DMS153 (cell line): ENCODE data around the gene TRMT44.
"Not testable (repeated sequence)": the region's sequence is repeated elsewhere in the genome, so short reads cannot be mapped to it uniquely, and the experiment has no call there.

Experiments
- DNase-seq: peaks from one replicate; lab custom pipeline; 2025; lab: John Stamatoyannopoulos, UW

Gene TRMT44

DNA sequence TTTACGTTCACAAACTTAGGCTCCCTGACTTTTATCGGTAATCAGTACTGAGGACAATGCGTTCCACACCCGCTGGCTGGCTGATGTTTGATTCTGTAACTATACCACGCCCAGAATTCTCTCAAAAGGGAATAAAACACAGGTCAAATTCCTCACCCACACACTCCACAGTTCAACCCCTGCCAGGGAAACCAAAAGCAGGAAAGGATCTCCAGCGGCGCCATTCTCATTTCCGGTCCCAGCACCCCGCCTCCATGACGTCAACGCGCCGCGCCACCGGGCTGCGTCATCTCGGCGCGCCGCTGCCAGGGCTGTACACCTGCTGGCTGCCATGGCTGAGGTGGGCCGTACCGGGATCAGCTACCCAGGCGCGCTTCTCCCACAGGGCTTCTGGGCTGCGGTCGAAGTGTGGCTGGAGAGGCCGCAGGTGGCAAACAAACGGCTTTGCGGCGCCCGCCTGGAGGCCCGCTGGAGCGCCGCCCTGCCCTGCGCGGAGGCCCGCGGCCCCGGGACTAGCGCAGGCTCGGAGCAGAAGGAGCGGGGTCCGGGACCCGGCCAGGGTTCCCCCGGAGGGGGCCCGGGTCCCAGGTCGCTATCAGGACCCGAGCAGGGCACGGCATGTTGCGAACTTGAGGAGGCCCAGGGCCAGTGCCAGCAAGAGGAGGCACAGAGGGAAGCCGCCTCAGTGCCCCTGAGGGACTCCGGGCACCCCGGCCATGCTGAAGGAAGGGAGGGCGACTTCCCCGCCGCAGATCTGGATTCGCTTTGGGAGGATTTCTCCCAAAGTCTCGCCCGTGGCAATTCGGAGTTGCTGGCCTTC lies at the start of gene TRMT44, which contains the start of gene ACOX3:
Gene TRMT44, plus strand, starts transcription at position 286 of the 820 bp plus-strand sequence. Its CDS starts 46 bp downstream, at position 332.
Gene ACOX3, minus strand, starts transcription at position 232 of the 820 bp plus-strand sequence. CDS start 24,202 bp downstream, outside the sequence.
- peak; percentile 37 for DNase-seq

DNA sequence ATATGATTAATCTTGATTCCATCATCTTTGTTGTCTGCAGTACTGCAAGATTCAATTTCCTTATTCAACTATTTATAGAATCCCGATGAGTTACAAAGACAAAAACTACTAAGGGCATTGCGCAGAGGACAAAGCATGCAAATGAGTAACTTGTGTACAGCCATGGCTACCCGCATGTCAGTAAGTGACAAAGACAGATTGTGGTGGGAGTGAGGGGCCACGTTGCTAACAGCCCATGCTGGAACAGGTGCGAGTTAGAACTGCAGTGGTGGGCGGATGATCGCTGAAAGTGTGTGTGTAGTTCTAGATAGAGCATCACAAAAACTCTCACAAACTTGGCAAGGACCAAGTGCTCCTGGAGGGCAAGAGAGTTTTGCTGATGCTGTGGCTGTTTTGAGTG lies 49.5 kb upstream of the TRMT44 start:
- no peak for DNase-seq

DNA sequence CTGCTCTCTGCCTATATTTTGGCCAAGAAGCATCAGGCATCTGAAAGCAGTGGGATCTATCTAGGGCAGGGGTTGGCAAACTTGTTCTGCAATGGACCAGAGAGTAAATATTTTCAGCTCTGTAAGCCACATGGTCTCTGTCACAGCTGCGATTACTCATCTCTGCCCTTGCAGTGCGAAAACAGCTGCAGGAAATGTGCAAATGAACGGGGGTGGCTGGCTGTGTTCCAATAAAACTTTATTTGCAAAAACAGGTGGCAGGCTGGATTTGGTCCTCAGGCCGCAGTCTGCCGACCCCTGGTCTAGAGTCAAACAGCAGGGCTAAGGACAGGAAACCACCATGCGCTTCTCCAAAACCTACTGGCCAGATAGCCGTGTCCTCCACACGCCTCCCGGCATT lies 48.6 kb upstream of the TRMT44 start:
- DNase-seq: no peak

- DNase-seq: no peak
These were observed 47.9 kb upstream of the TRMT44 start for GRCh38 chr4:8392591-8393190.

DNA sequence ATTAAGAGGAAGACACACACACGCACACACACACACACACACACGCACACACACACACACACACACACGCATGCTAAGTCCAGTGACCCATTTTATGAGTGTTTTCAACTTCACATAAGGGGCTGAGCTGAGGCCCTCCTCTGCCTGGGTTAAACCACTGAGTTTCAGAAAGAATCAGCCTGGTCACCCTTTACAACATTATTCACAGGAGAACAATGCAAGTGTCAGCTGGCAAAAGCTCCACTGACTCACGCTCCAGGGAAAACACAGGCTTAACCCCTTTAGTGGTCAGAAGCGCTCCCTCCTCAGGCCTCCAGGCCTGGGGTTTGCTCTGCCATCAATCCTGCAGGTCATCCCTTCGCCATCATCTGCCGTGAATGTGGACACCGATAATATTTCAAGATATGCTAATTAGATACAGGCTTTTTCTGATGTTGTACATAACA lies 47.0 kb upstream of the TRMT44 start:
- no peak for DNase-seq

DNA sequence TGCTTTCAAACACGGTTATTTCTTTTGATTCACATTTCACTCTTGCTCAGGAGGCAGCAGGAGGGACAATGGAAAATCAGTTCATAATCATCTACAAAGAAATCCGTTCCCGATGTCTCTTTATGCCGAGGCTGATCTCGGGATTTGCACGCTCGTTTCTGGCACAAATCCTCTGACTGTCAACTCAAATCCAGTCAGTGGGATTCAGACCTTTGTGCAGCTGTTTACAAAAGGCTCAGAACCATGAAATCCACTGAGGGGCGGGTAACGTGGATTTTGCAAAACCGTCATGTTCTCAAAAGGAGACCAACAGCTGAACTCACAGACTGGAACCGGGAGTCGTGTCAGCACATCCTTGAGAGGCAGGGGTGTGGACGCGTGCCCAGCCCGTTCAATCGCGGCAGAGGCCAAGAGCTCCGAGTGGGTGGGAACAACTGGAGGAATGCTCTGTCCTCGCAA lies 46.5 kb upstream of the TRMT44 start:
- no peak for DNase-seq

DNA sequence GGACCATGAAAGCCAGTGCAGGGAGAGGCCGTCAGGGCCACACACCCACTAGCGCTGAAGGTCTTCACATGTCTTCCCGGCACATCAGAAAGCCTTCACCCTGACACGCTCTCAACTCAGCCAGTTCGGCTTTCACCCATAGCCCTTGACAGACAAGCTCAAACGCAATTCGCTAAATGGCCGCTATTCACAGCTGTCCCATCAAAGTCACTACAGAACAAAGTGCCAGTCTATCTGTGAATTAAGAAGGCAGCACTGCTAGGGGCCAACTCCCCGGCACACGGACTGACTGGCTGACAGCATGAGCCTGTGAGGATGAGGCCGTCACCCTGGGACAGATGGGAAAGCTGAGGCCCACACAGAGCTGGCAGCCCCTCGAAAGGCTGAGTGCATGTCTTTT lies 45.8 kb upstream of the TRMT44 start:
- DNase-seq: no peak

DNA sequence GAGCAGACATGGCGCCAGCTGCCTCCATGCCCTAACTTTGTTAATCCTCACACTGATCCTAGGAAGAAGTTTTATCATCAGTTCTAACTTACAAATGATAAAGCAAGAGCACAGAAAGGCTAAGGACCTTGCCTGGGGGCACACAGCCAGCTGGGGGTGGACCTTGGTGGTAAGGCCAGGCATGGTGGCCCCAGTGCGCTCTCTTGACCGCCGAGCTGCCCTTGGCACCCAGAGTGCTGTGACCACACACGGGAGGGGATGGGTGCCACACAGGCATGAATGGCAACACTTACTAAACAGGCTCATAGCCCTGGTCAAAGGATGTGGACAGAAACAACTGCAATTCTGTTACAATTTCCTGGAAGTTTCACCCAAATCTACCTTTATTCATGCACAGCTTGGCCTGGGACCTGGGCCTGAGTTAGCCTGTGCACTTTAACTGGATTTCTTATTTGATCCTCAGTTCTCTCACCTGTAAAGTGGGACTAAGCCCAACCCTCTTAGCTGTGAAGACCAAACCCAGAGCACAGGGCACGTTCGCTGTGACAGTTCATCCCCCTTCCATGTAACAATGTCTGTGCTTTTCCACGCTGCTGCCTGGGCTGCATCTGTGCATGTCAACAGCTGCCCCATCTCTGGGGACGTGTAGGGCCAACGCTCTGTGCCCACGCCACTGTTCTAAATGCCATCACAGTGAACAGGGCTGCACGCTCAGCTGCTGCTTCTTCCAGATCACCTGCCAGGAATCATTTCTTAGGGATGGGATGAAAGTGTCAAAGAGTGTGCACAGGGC lies 44.9 kb upstream of the TRMT44 start:
- DNase-seq: no peak

DNA sequence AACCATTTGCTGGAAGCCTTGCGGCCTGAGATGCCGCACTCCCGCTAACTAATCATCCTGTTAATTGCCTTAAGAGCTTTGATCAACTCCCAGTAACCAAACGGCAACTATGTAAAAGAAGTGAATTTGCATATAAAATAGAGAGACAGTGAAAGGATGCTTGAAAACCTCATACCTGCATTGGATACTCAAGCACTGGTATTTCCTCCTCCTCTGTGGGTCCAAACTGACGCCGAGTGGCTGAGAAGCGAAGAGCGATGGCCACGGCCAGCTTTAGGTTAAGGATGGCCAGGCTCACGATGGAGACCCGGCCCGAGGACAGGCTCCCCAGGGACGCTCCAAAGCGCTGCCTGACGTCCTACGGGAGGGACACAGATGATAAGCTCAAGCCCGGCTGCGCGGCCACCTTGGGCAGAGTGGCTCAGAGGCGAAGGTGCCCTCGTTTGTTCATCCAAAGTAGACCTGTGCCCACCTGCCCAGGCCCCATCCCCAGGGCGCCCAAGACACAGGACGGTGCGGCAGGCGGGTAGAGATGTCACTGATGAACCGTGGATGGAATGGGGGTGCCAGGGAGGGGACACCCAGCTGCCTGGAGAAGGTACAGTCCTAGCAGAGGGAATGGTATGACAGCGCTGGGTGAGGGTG lies 43.7 kb upstream of the TRMT44 start:
- DNase-seq: no peak

DNA sequence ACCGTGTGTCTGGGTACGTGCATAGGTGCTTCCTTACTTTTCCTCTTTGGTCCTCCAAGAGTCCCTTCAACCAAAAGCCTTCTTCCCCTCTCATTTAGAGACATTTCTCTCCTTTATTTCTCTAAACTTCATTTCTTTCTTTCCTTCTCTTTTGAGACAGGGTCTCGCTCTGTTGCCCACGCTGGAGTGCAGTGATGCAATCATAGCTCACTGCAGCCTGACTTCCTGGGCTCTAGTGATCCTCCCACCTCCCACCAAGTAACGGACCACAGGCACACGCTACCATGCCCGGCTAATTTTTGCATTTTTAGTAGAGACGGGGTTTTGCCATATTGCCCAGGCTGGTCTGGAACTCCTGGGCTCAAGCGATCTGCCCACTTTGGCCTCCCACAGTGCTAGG lies 42.2 kb upstream of the TRMT44 start:
- DNase-seq: no peak

DNA sequence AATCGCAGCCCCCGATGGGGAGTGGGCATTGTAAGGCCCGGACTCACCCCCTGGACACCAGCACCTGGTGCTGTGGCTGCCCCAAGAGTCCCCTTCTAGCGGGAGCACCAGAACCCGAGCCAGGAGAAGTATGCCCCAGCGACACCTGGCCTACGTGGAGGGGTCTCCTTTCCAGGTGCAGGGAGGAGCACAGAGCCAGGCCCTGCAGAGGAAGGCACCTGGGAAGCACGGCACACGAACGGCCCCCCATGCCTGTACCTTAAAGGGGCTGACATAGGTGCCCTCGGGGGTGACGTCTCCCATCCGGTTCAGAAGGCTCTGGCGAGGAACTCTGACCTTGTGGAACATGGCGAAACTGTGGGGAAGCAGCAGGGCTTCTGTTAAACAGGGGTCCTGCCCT lies 41.3 kb upstream of the TRMT44 start:
- DNase-seq: no peak

- no peak for DNase-seq
These were observed 39.8 kb upstream of the TRMT44 start for GRCh38 chr4:8400632-8401325.

GRCh38 chr4:8401665-8402064 lies 38.9 kb upstream of the TRMT44 start:
- DNase-seq: no peak

DNA sequence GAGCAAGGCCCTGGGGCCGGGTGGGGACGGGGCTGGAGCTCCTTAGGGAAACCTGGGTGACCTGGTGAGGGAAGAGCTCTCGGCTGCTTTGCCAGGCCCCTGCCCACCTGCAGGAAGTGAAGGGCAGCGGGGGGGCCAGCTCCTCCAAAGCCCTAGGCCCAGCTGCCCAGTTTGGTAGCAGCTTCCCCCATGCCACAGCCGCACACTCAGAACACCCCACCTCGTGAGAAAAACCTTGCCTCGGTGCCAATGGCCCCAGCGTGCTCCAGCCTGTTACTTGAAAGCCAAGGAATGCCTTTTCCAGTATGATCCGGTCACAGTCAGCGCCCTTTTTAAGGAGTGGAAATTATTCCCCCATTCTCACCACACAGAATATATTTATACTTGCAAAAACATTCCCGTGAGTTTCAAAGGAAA lies 38.4 kb upstream of the TRMT44 start:
- no peak for DNase-seq

- no peak for DNase-seq
These were observed 37.9 kb upstream of the TRMT44 start for GRCh38 chr4:8402640-8403039.

DNA sequence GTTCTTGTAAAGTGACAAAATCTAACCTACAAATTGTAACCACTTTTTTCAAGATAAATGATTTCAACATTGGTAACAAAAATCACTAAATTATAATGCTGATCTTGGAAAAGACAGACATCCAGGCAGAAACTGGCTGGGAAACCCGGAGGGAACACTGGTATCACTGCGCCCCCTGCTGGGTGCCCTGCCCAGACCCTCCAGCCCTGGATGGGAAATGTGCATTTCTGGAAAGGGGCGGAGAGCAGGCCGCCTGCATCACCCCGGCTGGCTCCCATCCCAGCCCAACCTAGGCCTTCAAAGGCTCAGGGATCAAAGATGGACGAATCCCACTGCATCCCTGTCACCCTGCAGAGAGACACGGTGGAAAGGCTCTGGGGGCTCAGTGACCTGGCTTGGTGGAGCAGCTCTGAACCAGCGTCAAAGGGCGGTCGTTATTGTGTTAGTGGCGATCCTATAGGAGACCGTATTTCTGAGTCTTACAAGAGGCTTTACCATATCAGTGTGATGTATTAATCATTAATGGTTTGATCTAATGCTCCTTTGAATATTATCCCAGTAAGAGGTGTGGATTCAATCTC lies 37.3 kb upstream of the TRMT44 start:
- peak; percentile 10 for DNase-seq

- no peak for DNase-seq
These were observed 36.6 kb upstream of the TRMT44 start for GRCh38 chr4:8403976-8404375.

- DNase-seq: no peak
These were observed 35.6 kb upstream of the TRMT44 start for GRCh38 chr4:8404791-8405515.

DNA sequence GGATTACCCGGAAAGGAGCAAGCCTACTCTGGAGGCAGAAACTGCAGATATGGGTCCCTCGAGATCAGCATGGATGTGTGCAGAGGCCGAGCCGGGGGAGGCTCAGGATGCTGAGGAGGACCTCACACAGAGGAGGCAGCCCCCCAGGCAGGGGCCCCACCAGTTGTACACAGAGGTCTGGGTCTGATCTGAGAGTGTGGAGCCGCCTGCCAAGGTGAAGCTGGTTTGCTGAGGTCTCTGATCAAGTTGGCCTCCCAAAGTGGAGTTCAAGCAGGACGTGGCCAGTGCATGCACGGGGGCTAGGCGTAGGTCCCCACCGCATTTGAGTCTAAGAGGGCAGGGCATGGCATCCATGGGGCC lies 35.1 kb upstream of the TRMT44 start:
- DNase-seq: no peak

GRCh38 chr4:8406887-8407286 lies 33.7 kb upstream of the TRMT44 start:
- DNase-seq: not testable (repeated sequence)
